Gastrocnemius medialis (tissue), 4 donors: ENCODE data around the gene LCORL. TPM values are rescaled to one million over a fixed set of nuclear protein-coding genes. Genes with fewer than 3 reads are reported as not detected.
"Not testable (repeated sequence)": the region's sequence is repeated elsewhere in the genome, so short reads cannot be mapped to it uniquely, and the experiment has no call there.

Experiments
- ATAC-seq, 2 donors: fragments of 150-250 bp; one replicate each; pipeline ENCODE4 v1.9.1; 2016
- DNase-seq, 2 donors: peaks; one replicate each; pipeline ENCODE4 v3.0.0-alpha.2; 2019
- H3K27ac ChIP-seq, 4 donors: fragments of 200-600 bp; sonication (generic); 1 replicate in 1 of 4; 2 replicates in 3 of 4; pipeline ENCODE4 v1.5.1; 2016 to 2018; ENCODE audit warnings: mild to moderate bottlenecking in 2 of 4, moderate library complexity in 1 of 4
- H3K27me3 ChIP-seq, 3 donors: fragments of 200-600 bp; sonication (generic) in 2 of 3; 1 replicate in 1 of 3; 2 replicates in 2 of 3; pipeline versions ENCODE4 v1.5.1 to v1.6.0; 2016 to 2019; ENCODE audit warnings: mild to moderate bottlenecking in 1 of 3, moderate library complexity in 1 of 3
- H3K36me3 ChIP-seq, 2 donors: fragments of 200-600 bp; sonication (generic) in 1 of 2; one replicate each; pipeline ENCODE4 v1.5.1; 2017 to 2018
- H3K4me1 ChIP-seq, 2 donors: fragments of 200-600 bp; sonication (generic) in 1 of 2; one replicate each; pipeline ENCODE4 v1.5.1; 2016 to 2017; ENCODE audit warnings: mild to moderate bottlenecking in 2 of 2
- H3K4me3 ChIP-seq, 4 donors: fragments of 200-600 bp; sonication (generic) in 3 of 4; 1 replicate in 1 of 4; 2 replicates in 3 of 4; pipeline ENCODE4 v1.5.1; 2016 to 2019; ENCODE audit warnings: mild to moderate bottlenecking in 2 of 4
- H3K9me3 ChIP-seq, 3 donors: fragments of 200-600 bp; sonication (generic) in 2 of 3; 1 replicate in 1 of 3; 2 replicates in 2 of 3; pipeline ENCODE4 v1.5.1; 2016 to 2019
- POLR2A ChIP-seq, 2 donors: fragments of 450-650 bp; IDR thresholded peaks; one replicate each; pipeline ENCODE4 v1.6.1; 2017; ENCODE audit warnings: antibody characterized with exemption in 2 of 2, mild to moderate bottlenecking in 2 of 2, moderate library complexity in 2 of 2
- in situ Hi-C, 4 donors: fragments of 200-750 bp; cut with MboI; loops; one replicate each; pipeline versions ENCODE4 v1.15.0 to v1.8.0; 2017; ENCODE audit warnings: low sequenced_read_pairs in 4 of 4
- intact Hi-C: fragments of 100-400 bp; cut with DNase I; formaldehyde crosslinking; loops from one replicate; pipeline ENCODE4 v1.15.1; 2023; ENCODE audit warnings: low total_unique reads
- total RNA-seq, 4 donors: library from RNA; depleted of rRNA; stranded (reverse); fragments of >200 nt; gene quantifications; one replicate each; pipeline versions ENCODE4 v1.1.0 to v1.2.3, GENCODE V29; 2016
- TF ChIP-seq, protein P1 (sequence below), 5 experiments: fragments of 450-650 bp in 3 of 5; fragments of 200-600 bp in 2 of 5; sonication (generic) in 2 of 5; IDR thresholded peaks in 4 of 5; conservative IDR thresholded peaks in 1 of 5; 1 replicate in 4 of 5; 2 replicates in 1 of 5; pipeline ENCODE4 v1.5.1; 2016 to 2019; ENCODE audit warnings: antibody characterized with exemption in 5 of 5, mild to moderate bottlenecking in 3 of 5, moderate library complexity in 3 of 5

Gene LCORL
- total RNA-seq, 4 donors from 2014 or later = 12.8 to 34.7 (median 26.1) TPM

DNA sequence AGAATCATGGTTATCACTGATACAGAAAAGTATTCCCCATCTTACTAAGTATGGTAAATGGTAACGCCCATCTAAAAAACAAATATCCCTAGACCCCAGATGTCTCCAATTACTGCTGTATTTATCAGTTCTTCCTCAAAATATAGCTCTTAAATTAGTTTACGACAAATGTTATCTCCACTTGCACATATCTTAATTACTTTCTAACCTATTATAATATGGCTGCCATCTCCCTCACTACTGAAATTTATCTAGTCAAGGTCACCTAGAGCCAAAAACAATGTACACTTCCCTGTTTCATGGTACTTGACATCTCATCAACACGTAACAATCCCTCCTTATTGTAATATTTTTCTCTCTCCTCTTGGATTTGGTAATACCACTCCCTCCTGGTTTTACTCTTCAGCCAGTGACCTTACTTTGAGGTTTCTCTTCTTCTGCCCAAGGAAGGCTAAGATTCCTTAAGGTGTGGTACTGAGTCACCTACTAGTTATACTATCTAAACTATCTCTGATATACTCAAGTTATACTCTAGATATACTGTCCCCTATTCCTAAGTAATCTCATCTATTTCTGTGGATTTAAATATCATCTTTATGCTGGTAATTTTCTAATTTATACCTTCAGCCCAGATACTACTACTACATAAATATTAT is 8.6 kb downstream of the LCORL start:
- no peak for ATAC-seq
- Histone ChIP-seq H3K4me3 (no peak overlapping the region), H3K27ac (no peak overlapping the region), H3K27me3 (no peaks in the 10 kb centered on the region), H3K36me3 (no peaks in the 10 kb centered on the region), H3K4me1 (peaks cover 26 to 30% of the 10 kb centered on the region in 2 donors), H3K9me3 (no peaks in the 10 kb centered on the region)
- intact Hi-C loops = no loop called here
- TF ChIP-seq, protein P1, sequence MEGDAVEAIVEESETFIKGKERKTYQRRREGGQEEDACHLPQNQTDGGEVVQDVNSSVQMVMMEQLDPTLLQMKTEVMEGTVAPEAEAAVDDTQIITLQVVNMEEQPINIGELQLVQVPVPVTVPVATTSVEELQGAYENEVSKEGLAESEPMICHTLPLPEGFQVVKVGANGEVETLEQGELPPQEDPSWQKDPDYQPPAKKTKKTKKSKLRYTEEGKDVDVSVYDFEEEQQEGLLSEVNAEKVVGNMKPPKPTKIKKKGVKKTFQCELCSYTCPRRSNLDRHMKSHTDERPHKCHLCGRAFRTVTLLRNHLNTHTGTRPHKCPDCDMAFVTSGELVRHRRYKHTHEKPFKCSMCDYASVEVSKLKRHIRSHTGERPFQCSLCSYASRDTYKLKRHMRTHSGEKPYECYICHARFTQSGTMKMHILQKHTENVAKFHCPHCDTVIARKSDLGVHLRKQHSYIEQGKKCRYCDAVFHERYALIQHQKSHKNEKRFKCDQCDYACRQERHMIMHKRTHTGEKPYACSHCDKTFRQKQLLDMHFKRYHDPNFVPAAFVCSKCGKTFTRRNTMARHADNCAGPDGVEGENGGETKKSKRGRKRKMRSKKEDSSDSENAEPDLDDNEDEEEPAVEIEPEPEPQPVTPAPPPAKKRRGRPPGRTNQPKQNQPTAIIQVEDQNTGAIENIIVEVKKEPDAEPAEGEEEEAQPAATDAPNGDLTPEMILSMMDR (IDR thresholded peaks at IDR 0.05 in 4 of 5, conservative IDR thresholded peaks at IDR 0.05 in 1 of 5) = no peak
- TF ChIP-seq POLR2A (IDR thresholded peaks at IDR 0.05) = no peak
- in situ Hi-C loops = loop anchor here in 3 of 4 donors (25.0 kb wide), 2 partner anchors 201 to 426 kb away; partner anchors contain the start of genes DCAF16 (in 2 of the 3), LAP3 (in 2 of the 3) and NCAPG (in 2 of the 3)
- DNase-seq = no peak

DNA sequence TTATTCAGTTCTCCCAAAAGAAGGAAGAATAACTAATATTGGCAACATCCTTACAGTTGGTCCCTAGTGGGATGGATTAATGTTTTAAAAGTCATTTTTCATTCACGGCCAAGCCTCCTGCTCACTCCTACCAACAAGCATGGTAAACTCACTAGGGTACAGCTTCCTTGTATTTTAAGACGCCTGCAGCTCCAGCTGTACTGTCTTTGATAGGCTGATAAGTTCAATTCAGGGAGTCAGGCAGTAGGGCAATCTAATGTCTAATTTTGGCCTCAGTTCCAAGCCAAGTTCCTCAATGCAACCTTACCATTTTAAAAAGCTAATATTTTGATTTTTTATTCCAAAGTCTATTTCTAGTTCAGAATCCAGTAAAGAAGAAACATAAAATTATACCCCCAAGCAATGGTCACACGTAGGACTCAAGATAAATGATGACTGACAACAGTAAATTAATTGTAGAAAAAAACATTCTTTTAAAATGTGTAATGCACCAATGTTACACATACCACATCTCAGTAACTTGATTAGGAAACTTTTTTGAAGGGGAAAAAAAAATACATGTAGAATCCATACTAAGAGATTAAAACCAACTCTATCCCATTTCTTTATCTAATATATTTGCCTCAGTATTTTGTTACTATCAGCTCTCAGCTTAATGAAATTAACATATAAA is 9.3 kb downstream of the LCORL start:
- in situ Hi-C loops (loop anchor here in 3 of 4 donors (25.0 kb wide), 2 partner anchors 200 to 425 kb away; partner anchors contain the start of genes DCAF16 (in 2 of the 3), LAP3 (in 2 of the 3) and NCAPG (in 2 of the 3)), intact Hi-C loops (no loop called here)
- H3K36me3 ChIP-seq = no peaks in the 10 kb centered on the region
- ATAC-seq (no peak), DNase-seq (no peak)
- H3K27ac ChIP-seq = no peak overlapping the region
- no peak for TF ChIP-seq POLR2A (IDR thresholded peaks at IDR 0.05)
- TF ChIP-seq, protein P1 (IDR thresholded peaks at IDR 0.05 in 4 of 5, conservative IDR thresholded peaks at IDR 0.05 in 1 of 5) = no peak
- peaks cover 26 to 36% of the 10 kb centered on the region in 2 donors for H3K4me1 ChIP-seq
- H3K27me3 ChIP-seq = no peaks in the 10 kb centered on the region
- no peaks in the 10 kb centered on the region for H3K9me3 ChIP-seq
- no peak overlapping the region for H3K4me3 ChIP-seq

DNA sequence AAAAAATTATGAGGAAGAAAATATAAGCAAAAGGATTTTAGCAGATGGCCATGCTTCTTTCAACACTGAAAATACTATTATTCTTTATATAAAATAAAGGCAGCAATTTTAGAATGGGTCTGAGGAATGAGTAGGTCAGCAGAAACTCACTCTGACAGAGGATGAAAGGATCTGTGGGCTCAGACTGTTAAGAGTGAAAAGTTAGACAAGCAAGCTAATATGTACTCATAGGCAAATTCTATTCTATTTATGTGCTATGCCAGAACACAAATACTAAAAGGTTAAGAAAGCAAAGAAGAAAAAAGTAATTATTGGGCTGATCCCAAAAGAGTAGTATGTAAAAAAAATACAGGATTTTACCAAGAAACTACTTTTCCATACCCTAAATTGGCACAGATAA is 13.9 kb downstream of the LCORL start:
- intact Hi-C loops = no loop called here
- Histone ChIP-seq H3K4me1 (peaks cover 26 to 28% of the 10 kb centered on the region in 2 donors), H3K36me3 (no peaks in the 10 kb centered on the region), H3K27me3 (no peaks in the 10 kb centered on the region), H3K9me3 (no peaks in the 10 kb centered on the region), H3K27ac (no peak overlapping the region), H3K4me3 (no peak overlapping the region)
- no peak for DNase-seq
- TF ChIP-seq, protein P1 (IDR thresholded peaks at IDR 0.05 in 4 of 5, conservative IDR thresholded peaks at IDR 0.05 in 1 of 5) = no peak
- TF ChIP-seq POLR2A (IDR thresholded peaks at IDR 0.05) = no peak
- in situ Hi-C loops = loop anchor here in 3 of 4 donors (25.0 kb wide), 2 partner anchors 195 to 420 kb away; partner anchors contain the start of genes DCAF16 (in 2 of the 3), LAP3 (in 2 of the 3) and NCAPG (in 2 of the 3)
- ATAC-seq = no peak

DNA sequence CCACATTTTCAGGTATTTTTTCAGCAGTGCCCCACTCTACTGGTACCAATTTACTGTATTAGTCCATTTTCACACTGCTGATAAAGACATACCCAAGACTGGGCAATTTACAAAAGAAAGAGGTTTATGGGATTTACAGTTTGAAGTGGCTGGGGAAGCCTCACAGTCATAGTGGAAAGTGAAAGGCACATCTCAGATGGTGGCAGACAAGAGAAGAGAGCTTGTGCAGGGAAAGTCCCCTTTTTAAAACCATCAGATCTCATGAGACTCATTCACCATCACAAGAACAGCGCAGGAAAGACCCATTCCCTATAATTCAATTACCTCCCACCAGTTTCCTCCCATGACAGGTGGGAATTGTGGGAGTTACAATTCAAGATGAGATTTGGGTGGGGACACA is 15.1 kb downstream of the LCORL start:
- H3K36me3 ChIP-seq, H3K9me3 ChIP-seq, H3K27me3 ChIP-seq, H3K4me3 ChIP-seq, ATAC-seq, DNase-seq, intact Hi-C loops, H3K27ac ChIP-seq: not testable (repeated sequence)
- in situ Hi-C loops = loop anchor here in 3 of 4 donors (25.0 kb wide), 2 partner anchors 194 to 419 kb away; partner anchors contain the start of genes DCAF16 (in 2 of the 3), LAP3 (in 2 of the 3) and NCAPG (in 2 of the 3)
- H3K4me1 ChIP-seq = peaks cover 16% of the 10 kb centered on the region in 2 donors

DNA sequence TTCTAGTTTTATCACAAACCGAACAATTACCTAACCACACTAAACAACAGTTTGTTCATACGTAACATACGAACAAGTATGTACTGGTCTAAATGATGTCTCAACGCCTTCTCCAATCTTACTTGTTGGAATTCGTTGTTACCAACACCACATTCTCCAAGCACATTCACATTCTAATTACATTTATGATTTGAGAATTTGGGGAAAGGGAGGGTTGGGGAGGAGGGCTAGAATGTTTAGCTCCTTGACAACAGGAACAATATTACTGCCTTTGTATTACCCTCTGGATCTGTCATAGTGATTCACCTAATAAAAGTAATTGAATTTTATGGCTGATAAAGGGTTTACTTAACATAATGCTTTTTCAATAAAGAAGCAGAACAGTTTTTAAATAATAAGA is 24.4 kb downstream of the LCORL start:
- Histone ChIP-seq H3K27ac (no peak overlapping the region), H3K36me3 (no peaks in the 10 kb centered on the region), H3K27me3 (no peaks in the 10 kb centered on the region), H3K9me3 (no peaks in the 10 kb centered on the region), H3K4me3 (no peak overlapping the region), H3K4me1 (no peaks in the 10 kb centered on the region)
- in situ Hi-C loops (no loop called here), intact Hi-C loops (no loop called here)
- no peak for ATAC-seq
- no peak for DNase-seq
- TF ChIP-seq, protein P1 (IDR thresholded peaks at IDR 0.05 in 4 of 5, conservative IDR thresholded peaks at IDR 0.05 in 1 of 5) = no peak
- TF ChIP-seq POLR2A (IDR thresholded peaks at IDR 0.05) = no peak
